ENCODE measurements around the gene LRCH3.
"Not testable (repeated sequence)": the region's sequence is repeated elsewhere in the genome, so short reads cannot be mapped to it uniquely, and the experiment has no call there.

The LRCH3 gene

DNA sequence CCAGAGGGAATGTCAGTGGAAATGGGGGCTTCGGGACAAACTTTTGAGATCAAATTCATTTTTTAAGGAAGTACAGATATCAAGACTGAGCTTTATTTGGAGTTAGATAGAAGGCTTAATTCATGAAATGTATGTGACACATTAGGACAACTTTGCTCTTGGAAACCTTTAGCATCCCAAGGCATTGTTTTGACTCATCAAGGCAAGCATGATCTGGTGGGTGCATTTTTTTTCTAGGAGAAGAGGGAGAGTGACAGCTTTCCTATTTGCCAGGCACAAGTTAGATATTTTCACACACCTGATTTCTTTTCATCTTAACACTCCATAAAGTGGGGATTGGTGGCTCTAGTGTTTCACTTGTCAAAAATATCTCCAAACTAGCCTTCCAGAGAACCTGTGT is 97.5 kb downstream of the LRCH3 start:
- DNase-seq = no peak

DNA sequence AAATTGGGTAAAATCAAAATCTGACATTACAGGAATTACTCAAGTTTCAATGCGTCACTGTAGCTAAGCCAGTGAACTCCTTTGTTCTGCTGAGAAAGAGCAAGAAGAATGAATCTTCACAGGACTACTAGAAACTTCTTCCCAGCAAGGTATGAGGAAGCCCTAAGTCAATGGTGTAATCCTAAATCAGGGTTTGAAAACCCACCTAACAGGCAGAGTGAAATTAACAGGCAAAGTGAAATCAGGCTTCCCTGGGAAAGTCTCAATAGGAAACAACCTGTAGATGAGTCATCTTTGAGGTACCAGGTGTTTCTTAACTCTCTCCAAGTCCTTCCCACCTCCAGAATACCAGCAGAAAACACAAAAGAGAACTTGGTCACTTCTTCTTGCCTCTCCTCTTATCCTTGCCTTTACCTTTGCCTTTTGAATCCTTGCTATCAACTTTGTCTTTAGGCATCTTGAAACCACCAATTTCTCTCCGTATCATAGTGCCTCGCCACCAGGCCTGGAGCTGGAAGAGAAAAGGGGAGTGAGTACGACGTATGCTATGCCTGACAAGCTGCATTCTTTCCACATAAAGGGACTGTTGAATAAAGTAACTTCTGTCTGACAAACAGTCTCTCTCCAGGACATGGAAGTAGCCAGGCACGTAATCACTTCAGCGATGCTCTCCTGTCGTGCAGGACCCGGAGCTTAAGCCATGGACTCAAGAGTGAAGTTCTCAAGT is 98.3 kb downstream of the LRCH3 start:
- DNase-seq = no peak

DNA sequence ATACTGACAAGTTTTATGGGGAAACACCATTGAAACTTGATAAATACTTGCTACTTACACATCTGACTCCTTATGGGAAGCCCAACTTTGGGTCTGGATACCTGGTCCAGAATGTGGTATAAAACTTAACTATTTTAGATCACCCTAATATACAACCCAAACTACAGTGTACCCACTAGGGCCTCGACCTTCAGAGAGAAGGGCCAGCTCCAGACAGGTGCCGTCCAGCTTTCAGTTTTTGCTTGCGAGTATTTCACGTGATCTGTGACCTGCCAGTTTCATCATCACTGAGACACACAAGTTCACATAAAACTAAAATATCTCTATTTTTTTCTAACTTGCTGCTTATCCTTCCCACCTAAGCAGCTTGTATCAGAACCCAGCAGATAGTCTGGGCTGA is 99.6 kb downstream of the LRCH3 start:
- DNase-seq = no peak

DNA sequence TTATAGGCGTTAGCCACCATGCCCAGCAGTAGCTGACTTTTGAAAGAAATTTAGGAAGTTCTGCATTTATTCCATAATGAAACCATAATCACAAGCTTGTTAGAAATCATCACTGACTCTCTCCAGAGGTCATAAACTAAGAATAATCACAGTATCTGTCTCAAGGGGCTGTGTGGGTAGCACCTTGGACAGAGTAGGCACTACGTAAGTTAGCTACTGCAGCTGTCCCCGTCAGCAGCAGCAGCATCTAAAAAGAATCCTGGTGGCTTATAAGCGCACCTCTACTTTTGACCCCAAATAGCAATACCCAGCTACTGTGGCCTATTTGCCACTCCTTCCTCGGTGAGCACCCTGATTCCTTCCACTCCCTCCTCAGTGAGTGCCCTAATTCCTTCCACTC is 101.1 kb downstream of the LRCH3 start:
- no peak for DNase-seq

DNA sequence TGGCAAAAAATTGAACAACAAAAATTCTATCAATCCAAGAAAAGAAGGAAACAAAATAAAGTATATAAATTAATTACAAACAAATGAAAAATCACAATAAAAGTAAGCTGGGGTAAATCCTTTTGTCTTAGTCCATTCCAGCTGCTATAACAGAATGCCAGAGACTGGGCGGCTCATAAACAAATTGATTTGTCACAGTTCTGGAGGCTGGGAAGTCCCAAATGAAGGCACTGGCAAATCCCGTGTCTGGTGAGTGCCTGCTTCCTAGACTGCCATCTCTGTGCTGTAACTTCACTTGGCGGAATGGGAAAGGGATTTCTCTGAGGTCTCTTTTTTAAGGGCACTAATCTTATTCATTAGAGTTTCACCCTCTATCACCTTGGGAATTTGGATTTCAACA is 105.4 kb downstream of the LRCH3 start:
- no peak for DNase-seq

DNA sequence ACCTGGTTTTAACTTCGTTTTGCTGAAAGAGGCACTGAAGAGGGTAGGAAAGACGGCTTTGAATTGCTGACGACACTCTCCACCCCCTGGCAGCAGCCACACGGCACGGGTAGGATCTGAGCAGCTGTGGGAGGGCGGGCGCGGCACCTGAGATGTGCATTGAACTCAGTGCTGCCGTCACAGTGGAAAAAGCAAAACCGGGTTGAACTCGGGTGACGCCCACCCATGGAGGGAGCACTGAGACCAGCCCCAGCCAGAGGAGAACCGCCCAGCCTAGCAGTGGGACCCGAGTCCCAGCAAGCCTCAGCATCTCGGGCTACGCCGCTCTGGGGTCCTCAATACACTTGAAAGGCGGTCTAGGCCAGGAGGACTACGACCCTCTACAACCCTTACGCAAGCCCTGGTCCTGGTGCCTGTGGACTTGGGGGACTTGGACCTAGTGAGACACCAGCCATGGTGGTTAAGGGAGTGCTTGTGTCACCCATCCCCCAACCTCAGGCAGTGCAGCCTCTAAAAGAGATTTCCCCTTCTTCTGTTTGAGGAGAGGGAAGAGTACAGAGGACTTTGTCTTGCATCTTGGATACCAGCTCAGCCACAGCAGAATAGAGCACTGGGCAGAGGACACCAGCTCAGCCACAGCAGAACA is 108.9 kb downstream of the LRCH3 start:
- no peak for DNase-seq

DNA sequence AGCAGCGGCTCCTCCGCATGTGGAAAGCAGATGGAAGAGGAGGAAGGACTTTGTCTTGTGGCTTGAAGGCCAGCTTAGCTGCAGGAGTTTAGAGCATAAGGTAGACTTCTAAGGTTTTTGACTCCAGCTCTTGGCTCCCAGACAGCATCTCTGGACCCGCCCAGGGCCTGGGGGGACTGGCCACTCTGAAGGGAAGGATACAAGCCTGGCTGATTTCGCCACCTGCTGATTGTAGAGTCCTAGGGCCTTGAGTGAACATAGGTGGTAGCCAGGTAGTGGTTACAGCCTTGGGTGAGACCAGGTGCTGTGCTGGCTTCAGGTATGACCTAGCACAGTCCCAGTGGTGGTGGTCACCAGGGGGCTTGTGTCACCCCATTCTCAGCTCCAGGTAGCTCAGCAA is 110.6 kb downstream of the LRCH3 start:
- no peak for DNase-seq

DNA sequence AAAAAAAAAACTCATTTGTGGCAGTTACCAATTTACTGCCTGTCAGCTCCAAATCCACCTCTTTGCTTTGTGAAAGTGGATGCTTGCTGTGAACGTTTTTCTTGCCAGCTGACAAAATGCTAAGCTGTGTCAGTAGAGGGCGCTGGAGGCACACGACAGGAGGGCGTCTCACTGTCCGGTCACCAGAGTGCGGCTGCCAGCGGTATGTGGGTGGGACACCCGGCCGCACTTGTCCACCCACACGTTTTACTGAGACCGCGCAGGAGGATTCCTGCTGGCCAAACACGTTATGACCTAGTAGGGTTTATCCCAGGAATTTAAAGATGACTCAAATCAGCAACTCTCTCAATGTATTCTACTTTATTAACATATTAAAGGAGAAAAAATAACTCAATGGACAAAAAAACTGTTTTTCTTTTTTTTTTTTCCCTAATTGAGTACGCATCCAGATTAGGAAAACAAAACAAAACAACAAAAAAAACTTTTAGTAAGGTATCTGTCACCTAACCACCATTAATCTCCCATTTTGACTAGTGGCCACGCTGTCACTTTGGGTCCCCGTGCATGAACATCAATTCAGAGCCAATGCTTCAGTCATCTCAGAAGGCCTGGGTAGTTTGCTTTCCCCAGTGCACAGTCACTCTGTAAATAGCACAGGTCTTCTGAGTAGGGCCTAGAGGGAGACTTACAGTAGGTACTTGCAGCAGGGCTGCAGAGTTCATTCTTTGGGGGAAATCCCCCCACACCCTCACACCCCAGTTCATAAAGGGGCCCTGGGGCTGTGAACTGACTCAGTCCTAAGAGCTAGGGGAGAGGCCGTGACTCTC is 115.2 kb downstream of the LRCH3 start:
- peak; percentile 65 to 76 for DNase-seq

DNA sequence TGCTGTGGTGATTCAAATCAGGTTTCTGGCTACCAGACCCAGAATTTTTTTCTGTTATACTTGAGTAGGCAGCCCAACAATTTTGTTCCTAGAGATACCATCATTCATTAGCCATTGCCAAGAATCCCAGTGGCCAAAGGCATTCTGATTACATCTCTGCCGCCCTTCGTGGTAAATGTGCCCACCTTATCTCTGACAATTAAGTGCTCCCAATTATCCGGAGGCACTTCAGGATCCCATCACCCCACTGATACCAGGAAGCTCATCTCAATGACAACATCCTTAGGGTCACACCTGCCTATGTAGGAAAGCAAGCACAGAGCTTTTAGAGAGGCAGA is 115.8 kb downstream of the LRCH3 start:
- DNase-seq = no peak

DNA sequence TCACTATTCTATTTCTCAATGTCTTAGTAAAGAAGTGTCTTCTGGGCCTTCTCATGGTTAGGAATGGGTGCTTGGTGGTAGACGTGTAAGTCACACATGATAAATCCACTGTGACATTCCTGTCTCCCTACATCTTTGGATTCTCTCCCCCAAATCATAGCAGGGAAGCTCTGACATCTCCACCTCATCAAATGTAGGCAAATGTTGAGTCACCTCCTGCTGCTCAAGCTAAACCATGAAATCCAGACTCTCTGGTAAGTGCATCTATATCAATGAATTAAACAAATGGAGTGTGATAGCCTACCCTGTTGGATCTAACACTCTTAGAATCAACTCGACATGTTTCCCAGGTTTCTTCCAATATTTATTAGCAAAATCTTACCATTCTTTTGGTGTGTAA is 116.1 kb downstream of the LRCH3 start:
- no peak for DNase-seq

DNA sequence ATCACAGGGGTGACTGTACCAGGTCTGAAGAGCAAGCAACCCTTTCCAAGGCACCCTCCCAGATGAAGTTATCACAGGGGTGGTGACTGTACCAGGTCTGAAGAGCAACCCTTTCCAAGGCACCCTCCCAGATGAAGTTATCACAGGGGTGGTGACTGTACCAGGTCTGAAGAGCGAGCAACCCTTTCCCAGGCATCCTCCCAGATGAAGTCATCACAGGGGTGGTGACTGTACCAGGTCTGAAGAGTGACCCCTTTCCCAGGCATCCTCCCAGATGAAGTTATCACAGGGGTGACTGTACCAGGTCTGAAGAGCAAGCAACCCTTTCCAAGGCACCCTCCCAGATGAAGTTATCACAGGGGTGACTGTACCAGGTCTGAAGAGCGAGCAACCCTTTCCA is 117.5 kb downstream of the LRCH3 start:
- not testable (repeated sequence) for DNase-seq

DNA sequence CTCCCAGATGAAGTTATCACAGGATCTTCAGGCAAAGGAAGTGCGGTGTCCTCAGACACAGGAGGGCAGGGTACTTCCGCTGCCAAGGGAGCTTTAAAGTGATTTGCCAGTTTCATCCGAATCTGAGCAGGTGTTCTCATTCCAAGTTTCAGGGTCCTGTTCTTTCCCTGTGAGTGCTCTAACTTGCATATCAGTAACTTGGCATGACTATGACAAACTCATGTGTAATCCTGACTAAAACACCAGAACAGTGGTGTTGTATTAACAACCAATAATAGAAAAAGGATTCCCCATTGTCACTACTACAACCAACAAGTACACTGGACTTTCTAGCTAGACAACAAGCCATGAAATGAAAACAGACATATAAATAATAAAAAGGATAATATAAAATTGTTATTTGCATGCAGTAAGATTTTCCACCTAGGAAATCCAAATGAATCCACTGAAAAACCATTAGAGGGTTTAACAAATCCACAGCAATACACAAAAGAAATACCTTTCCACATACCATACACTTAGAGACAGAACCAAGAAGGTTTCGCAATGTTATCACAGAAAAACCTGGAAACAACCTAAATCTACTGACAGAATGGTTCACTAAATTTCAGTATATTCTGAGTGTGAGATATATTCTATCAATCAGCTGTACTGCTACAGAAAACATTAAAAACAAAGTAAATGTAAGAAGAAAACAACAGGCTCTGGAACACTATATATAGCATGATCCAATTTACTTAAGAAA is 118.1 kb downstream of the LRCH3 start:
- no peak for DNase-seq

DNA sequence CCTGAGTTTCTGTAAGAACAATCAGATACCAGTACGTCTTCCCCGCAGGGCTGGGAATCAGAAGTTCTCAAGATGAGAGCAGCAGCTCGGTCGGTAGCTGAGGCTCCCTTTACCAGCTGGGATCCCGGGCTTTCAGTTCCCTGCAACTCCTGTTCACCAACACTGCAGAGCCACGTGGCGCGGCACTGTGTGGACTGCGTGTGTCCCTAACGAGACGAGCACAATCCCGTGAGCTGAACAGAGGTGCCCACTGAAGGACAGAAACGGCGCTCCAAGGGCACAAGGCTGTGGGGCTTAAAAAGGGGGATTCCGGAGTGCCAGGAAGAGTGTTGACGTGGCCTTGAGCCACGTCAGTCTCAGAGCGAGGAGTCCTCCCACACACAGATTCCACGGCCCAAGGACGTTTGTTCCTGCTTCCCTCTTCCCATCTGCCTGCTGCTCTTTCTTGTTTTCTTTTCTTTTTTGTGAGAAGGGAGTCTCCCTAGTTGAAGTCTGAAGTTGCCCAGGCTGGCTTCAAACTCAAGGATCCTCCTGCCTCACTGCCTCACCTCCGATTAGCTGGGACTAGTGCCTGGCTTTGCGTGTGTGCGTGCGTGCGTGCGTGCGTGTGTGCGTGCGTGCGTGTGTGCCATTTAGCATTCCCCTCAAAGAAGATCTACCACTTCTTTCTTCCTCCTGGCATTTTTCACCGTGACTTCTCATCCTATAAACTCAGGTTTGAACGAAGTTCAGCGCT is 121.9 kb downstream of the LRCH3 start:
- DNase-seq = no peak

DNA sequence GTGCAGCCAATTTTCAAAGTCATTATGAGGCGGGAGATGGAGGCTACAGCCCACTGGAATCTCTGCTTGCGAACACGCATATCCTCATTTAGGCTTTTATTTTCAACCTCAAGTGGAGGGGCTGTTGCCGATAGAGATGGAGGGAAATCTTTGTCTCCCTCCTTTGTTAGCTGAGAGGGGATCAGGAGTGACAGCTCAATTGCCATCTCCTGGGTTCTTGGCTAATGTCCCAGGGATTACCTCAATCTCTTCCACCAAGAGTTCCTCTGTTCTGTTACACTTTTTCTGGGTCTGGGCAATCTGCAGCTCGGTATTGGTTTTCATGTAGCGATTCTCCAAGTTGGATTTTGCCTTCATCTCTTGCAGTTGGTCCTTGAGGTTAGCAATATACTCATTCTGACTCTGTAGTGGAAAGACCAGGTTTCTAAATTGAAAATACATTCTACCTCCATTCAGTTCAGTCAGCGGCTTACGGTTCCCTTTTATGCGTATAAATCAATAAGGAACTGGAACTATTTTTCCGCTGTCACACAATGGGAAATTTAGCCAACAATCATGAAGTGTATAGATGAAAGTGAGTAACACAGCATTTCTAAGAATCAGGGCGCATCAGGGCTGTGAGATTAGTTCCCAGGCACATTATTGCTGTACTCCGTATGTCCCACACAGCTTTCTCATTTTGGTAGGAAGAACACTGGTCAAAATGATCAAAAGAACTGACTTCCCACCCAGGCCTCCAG is 122.8 kb downstream of the LRCH3 start:
- DNase-seq = no peak

DNA sequence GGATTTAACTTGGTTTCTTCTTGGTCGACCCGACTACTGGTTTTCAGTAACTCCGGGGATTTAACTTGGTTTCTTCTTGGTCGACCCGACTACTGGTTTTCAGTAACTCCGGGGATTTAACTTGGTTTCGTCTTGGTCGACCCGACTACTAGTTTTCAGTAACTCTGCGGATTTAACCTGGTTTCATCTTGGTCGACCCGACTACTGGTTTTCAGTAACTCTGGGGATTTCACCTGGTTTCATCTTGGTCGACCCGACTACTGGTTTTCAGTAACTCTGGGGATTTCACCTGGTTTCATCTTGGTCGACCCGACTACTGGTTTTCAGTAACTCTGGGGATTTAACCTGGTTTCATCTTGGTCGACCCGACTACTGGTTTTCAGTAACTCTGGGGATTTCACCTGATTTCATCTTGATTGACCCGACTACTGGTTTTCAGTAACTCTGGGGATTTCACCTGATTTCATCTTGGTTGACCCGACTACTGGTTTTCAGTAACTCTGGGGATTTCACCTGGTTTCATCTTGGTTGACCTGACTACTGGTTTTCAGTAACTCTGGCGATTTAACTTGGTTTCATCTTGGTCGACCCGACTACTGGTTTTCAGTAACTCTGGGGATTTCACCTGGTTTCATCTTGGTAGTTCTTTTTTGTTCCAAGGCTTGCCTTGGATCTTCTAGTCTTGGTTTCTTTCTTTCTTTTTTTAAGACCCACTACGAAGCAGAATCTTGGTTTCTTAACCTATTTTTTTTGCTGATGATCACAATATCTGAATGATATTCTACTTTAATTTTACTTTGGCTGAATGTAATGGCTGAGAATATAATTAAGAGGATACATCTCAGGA is 130.6 kb downstream of the LRCH3 start:
- not testable (repeated sequence) for DNase-seq

DNA sequence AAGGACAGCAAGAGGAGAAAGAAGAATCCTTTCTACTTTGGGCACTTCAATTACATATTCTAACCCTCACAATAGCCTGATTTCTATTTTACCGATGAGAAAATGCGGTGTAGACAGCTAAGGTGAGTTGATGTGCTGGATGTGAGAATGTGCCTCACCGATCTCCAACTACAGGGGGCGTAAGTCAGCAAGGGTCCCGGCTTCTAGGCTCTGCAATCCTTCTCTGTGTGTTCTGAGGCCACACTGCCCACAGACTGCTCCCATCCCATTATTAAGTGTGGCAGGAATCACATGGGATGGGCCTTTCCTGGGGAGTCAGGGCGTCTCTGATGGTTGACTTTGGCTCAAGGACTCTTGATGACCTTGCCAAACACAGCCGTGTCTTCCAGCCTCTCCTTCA is 135.4 kb downstream of the LRCH3 start:
- DNase-seq = peak; percentile 3 to 21

DNA sequence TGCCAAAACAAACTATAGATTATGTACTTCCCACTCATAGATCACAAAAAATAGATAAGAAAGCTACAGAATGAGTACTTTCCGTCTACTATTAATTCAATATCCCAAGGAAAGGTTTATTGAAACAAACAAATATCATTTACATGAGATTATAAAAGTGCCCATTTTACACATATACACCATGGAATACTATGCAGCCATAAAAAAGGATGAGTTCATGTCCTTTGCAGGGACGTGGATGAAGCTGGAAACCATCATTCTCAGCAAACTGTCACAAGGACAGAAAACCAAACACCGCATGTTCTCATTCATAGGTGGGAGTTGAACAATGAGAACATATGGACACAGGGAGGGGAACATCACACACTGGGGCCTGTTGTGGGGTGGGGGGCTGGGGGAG is 136.5 kb downstream of the LRCH3 start:
- not testable (repeated sequence) for DNase-seq

DNA sequence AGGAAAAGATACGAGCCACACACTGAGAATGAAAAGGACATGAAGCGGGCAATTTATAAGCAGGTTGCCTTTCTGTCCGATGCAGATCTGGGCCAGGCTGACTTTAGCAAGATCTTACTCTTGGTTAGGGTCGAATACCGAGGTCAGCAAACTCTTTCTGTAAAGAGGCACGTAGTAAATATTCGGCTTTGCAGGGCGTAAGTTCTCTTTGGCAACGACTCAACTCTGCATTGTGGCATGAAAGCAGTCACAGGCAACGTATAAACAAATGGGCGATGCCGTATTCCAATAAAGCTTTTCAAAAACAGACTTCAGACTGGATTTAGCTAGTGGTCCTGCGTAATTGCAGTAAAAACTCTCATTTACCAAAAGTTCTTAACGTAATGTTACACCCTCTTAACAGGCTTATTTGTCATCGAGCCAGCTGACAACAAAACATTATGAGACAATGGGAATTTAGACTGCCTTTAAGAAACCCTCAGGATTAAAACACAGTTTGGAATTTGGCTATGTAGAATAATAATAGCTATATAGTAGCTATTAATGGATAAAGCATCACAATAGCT is 145.8 kb downstream of the LRCH3 start:
- DNase-seq = no peak
